GM19395 (cell line): Measurements from ENCODE around the gene TFAP2D.

Experiments used
- ATAC-seq: cut with Tn5 transposase; IDR thresholded peaks from one replicate; pipeline ENCODE4 v1.9.1; 2021; ENCODE audit warnings: mild to moderate bottlenecking, moderate library complexity; ENCODE audit not compliant: unreplicated experiment

TFAP2D gene

GRCh38 chr6:50818020-50818419, 104.7 kb downstream of the TFAP2D start:
- no peak for ATAC-seq

DNA sequence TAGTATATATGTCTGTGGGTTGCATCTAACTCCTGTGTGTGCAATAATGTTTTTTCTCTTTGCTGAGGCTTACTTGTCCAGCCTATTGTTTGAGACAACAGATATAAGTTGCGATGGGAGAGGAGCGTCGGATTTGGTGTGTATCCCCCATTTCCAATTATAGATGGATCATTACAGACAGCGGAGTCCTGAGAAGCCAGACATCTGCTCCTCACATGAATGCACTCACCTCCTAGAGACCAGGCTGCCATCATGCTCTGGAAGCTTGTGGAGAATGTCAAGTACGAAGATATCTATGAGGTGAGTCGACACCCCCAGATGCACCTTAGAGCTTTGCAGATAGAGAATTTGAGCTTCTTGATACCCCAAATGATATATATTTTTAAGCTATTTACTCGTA, 105.3 kb downstream of the TFAP2D start, which contains the start of gene TFAP2B:
TFAP2B (plus strand) TSS at position 199 of the 400 bp plus-strand sequence; CDS start at position 220, 21 bp downstream.
- ATAC-seq, result no peak

DNA sequence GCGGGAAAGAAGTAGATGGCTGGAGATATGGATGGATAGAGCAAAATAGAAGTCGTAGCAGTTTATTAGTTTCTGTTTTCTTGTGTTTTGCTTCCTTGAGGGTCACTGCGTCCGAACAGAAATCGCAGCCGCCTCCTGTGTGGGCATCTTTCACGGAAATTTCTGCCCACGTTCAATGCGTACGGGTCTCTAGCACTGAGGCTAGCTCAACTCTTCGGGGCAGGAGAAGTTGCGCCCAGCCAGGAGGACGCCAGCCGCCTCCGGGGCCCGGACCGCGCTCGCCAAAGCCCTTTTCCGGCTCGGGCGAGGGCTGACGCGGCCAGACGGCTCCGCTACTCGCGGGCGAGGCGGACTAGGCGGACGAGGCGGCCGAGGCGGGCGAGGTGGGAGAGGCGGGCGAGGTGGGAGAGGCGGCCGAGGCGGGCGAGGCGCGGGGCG, 106.2 kb downstream of the TFAP2D start:
- no peak for ATAC-seq

- ATAC-seq, result no peak
Observed at GRCh38 chr6:50819904-50820868, 106.9 kb downstream of the TFAP2D start.

- ATAC-seq, result no peak
Observed at GRCh38 chr6:50820869-50821264, 107.5 kb downstream of the TFAP2D start.

- no peak for ATAC-seq
Observed at GRCh38 chr6:50821441-50822077, 108.2 kb downstream of the TFAP2D start.

- no peak for ATAC-seq
Observed at GRCh38 chr6:50822078-50822476, 108.8 kb downstream of the TFAP2D start.
